Natural killer cell (primary cell): Measurements from ENCODE around the gene WRAP53. TPM values are rescaled to one million over a fixed set of nuclear protein-coding genes. Genes with fewer than 3 reads are reported as not detected.

ENCODE experiments used
- ATAC-seq, 3 donors: fragments of 150-1000 bp in 2 of 3; fragments of 200-7000 bp in 1 of 3; cut with Tn5 transposase; 1 replicate in 1 of 3; 2 replicates in 2 of 3; pipeline ENCODE4 v1.10.0; 2021; ENCODE audit warnings: mild to moderate bottlenecking in 2 of 3, moderate library complexity in 2 of 3
- DNase-seq, 2 donors: peaks; one replicate each; pipeline versions ENCODE4 v3.0.0 to v3.0.0-alpha.2; 2013 to 2021; ENCODE audit warnings: mixed read lengths in 1 of 2
- H3K27ac ChIP-seq: one replicate; pipeline ENCODE4 v1.5.1; 2013; ENCODE audit warnings: mild to moderate bottlenecking, low read length
- H3K27me3 ChIP-seq: one replicate; pipeline ENCODE4 v1.6.1; 2013; ENCODE audit warnings: low read length; ENCODE audit not compliant: control insufficient read depth, insufficient read depth
- H3K36me3 ChIP-seq: one replicate; pipeline ENCODE4 v1.6.1; 2013; ENCODE audit warnings: low read length; ENCODE audit not compliant: control insufficient read depth, insufficient read depth
- H3K4me1 ChIP-seq: one replicate; pipeline ENCODE4 v1.6.1; 2013; ENCODE audit warnings: low read length; ENCODE audit not compliant: control insufficient read depth, insufficient read depth
- H3K4me3 ChIP-seq: one replicate; pipeline ENCODE4 v1.5.1; 2013; ENCODE audit warnings: low read length
- H3K9me3 ChIP-seq: one replicate; pipeline ENCODE4 v1.6.1; 2013; ENCODE audit warnings: low read length; ENCODE audit not compliant: control insufficient read depth, insufficient read depth
- H3K27ac Mint-ChIP-seq, 2 donors: one replicate each; pipeline ENCODE4 v1.8.0; 2022; ENCODE audit warnings: mild to moderate bottlenecking in 2 of 2, mixed read lengths in 2 of 2, moderate library complexity in 1 of 2
- H3K27me3 Mint-ChIP-seq, 2 donors: one replicate each; pipeline ENCODE4 v1.8.0; 2022; ENCODE audit warnings: low read depth in 2 of 2, mixed read lengths in 2 of 2
- H3K36me3 Mint-ChIP-seq: one replicate; pipeline ENCODE4 v1.8.0; 2022; ENCODE audit warnings: mixed read lengths
- H3K4me1 Mint-ChIP-seq, 2 donors: one replicate each; pipeline ENCODE4 v1.8.0; 2022; ENCODE audit warnings: mixed read lengths in 2 of 2
- H3K4me3 Mint-ChIP-seq: one replicate; pipeline ENCODE4 v1.8.0; 2022; ENCODE audit warnings: mild to moderate bottlenecking, moderate library complexity, mixed read lengths
- H3K9me3 Mint-ChIP-seq, 2 donors: one replicate each; pipeline ENCODE4 v1.8.0; 2022; ENCODE audit warnings: mixed read lengths in 2 of 2
- CTCF ChIP-seq: fragments of 200-600 bp; IDR thresholded peaks from one replicate; pipeline ENCODE4 v1.8.0; 2022; ENCODE audit warnings: antibody characterized with exemption
- WGBS: methylation state at CpG from one replicate; pipeline ENCODE4 v1.1.7; 2013; ENCODE audit warnings: missing lambda C conversion rate; ENCODE audit not compliant: insufficient coverage; 5-methylcytosine and 5-hydroxymethylcytosine counted together
- intact Hi-C: fragments of 100-400 bp; cut with micrococcal nuclease; formaldehyde crosslinking; loops from one replicate; pipeline ENCODE4 v1.14.2; 2022
- total RNA-seq, 4 donors: library from RNA; stranded (reverse); fragments of 120-200 nt in 1 of 4; gene quantifications; one replicate each; pipeline versions ENCODE4 v1.2.3 to v1.2.4, GENCODE V29; 2013 to 2022

WRAP53 gene
- total RNA-seq, 3 donors from 2014 or later (not counting 1 experiment from before 2014, with no cell fraction given) = 9.9 to 12.8 (median 12.0) TPM

GRCh38 chr17:7688808-7689316, 585 bp downstream of the WRAP53 start:
- intact Hi-C loops = loop anchor here (5.0 to 10.0 kb wide), 7 partner anchors 153 to 674 kb away; partner anchors contain the start of genes ACADVL, CYB5D1, DLG4 and KCTD11
- ATAC-seq (no peak), DNase-seq (no peak)
- Mint-ChIP-seq H3K36me3 (peaks cover 7% of the 10 kb centered on the region), H3K4me3 (peak overlapping the region; percentile 92), H3K27me3 (no peaks in the 10 kb centered on the region), H3K27ac (peak overlapping the region; percentile 96 to 100), H3K9me3 (no peaks in the 10 kb centered on the region), H3K4me1 (peaks cover 34 to 37% of the 10 kb centered on the region in 2 donors)
- H3K36me3 ChIP-seq = no peaks in the 10 kb centered on the region
- peaks cover 24% of the 10 kb centered on the region for H3K4me1 ChIP-seq
- peak overlapping the region; percentile 87 for H3K4me3 ChIP-seq
- H3K9me3 ChIP-seq = no peaks in the 10 kb centered on the region
- H3K27me3 ChIP-seq = no peaks in the 10 kb centered on the region
- 28% methylated on average over 13 of the region's 13 CpGs for WGBS
- no peak for TF ChIP-seq CTCF
- no peak overlapping the region for H3K27ac ChIP-seq

- Mint-ChIP-seq H3K27ac (no peak overlapping the region), H3K4me1 (no peaks in the 10 kb centered on the region), H3K36me3 (peaks cover 15% of the 10 kb centered on the region), H3K9me3 (no peaks in the 10 kb centered on the region), H3K4me3 (no peak overlapping the region), H3K27me3 (no peaks in the 10 kb centered on the region)
- Histone ChIP-seq H3K27me3 (no peaks in the 10 kb centered on the region), H3K27ac (no peak overlapping the region), H3K36me3 (peaks cover 4% of the 10 kb centered on the region), H3K4me1 (no peaks in the 10 kb centered on the region), H3K4me3 (no peak overlapping the region), H3K9me3 (no peaks in the 10 kb centered on the region)
- WGBS = 95% methylated on average over 10 of the region's 10 CpGs
- DNase-seq = no peak
- no peak for ATAC-seq
- intact Hi-C loops = no loop called here
- TF ChIP-seq CTCF = no peak
These were observed 7.3 kb downstream of the WRAP53 start for GRCh38 chr17:7695586-7695985.

DNA sequence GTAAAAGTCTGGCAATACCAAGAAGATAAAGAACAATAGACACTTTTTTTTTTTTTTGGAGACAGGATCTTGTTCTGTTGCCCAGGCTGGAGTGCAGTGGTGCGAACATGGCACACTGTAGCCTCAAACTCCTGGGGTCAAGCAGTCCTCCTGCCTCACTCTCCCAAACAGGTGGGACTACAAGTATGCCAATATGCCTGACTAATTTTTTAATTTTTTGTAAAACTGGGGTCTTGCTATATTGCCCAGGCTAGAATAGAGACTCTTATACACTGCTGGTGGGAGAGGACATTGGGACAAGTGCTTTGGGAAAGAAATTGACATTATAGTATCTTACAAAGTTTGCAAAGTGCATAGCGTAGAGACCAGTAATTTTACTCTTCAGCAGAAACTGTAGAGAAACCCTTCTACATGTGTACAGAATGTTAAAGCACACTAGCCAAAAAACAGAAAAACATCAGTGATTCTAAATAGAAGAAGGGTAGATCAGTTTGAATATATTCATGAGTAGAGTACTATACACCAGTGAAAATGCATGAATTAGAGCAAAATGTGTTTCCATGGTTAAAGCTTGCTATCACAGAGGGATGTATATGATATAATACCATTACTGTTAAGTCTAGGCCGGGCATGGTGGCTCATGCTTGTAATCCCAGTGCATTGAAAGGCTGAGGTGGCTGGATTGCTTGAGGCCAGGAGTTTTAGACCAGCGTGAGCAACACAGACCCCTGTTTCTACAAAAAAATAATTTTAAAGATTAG, 9.7 kb downstream of the WRAP53 start:
- Histone ChIP-seq H3K9me3 (no peaks in the 10 kb centered on the region), H3K4me1 (no peaks in the 10 kb centered on the region), H3K27me3 (peaks cover 3% of the 10 kb centered on the region), H3K4me3 (no peak overlapping the region), H3K36me3 (peaks cover 22% of the 10 kb centered on the region), H3K27ac (no peak overlapping the region)
- Mint-ChIP-seq H3K9me3 (no peaks in the 10 kb centered on the region), H3K36me3 (peaks cover 13% of the 10 kb centered on the region), H3K27me3 (no peaks in the 10 kb centered on the region), H3K27ac (no peak overlapping the region), H3K4me1 (no peaks in the 10 kb centered on the region), H3K4me3 (no peak overlapping the region)
- DNase-seq = no peak
- WGBS = 95% methylated on average over 4 of the region's 4 CpGs
- no peak for TF ChIP-seq CTCF
- intact Hi-C loops = no loop called here
- ATAC-seq = no peak
